T-helper 1 cell treated with Interleukin-12 subunit alpha and Interleukin-12 subunit beta and Interleukin-4 antibody, amounts not matched to agents 30 μg/mL and 1 μg/mL, for 36 hours (primary cell): ENCODE measurements around the gene ZNF428.

Experiments
- H3K27ac Mint-ChIP-seq: one replicate; pipeline ENCODE4 v1.8.0; 2021; ENCODE audit warnings: mild to moderate bottlenecking, mixed read lengths
- H3K27me3 Mint-ChIP-seq: one replicate; pipeline ENCODE4 v1.8.0; 2021; ENCODE audit warnings: low read depth, mixed read lengths
- H3K36me3 Mint-ChIP-seq: one replicate; pipeline ENCODE4 v1.8.0; 2021; ENCODE audit warnings: low read depth, mixed read lengths
- H3K4me1 Mint-ChIP-seq: one replicate; pipeline ENCODE4 v1.8.0; 2021; ENCODE audit warnings: low read depth, mixed read lengths
- H3K4me3 Mint-ChIP-seq: one replicate; pipeline ENCODE4 v1.8.0; 2021; ENCODE audit warnings: mild to moderate bottlenecking, moderate library complexity, mixed read lengths
- H3K9me3 Mint-ChIP-seq: one replicate; pipeline ENCODE4 v1.8.0; 2021; ENCODE audit warnings: mixed read lengths

Gene ZNF428

DNA sequence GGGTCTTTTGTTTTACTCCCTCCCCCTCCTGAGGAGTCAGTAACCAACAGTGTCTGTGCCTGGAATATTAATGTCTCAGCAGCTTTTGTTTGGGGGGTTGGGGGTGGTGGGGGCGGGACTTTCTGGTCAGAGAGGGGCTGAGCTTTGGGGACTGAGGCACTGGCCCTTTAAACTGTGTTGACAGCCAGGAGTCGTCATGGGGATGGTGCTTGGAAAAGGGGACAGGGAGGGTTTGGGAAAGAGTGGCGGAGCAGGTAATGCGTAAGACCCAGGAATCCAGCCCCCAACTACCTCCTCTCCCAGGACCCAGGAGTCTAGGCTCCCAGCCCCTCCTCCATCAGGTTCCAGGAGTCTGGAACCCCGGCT, 15.1 kb upstream of the ZNF428 start:
- Mint-ChIP-seq H3K36me3 (peaks cover 4% of the 10 kb centered on the region), H3K4me3 (no peak overlapping the region), H3K9me3 (no peaks in the 10 kb centered on the region), H3K27ac (no peak overlapping the region), H3K27me3 (peaks cover 41% of the 10 kb centered on the region), H3K4me1 (peaks cover 6% of the 10 kb centered on the region)

DNA sequence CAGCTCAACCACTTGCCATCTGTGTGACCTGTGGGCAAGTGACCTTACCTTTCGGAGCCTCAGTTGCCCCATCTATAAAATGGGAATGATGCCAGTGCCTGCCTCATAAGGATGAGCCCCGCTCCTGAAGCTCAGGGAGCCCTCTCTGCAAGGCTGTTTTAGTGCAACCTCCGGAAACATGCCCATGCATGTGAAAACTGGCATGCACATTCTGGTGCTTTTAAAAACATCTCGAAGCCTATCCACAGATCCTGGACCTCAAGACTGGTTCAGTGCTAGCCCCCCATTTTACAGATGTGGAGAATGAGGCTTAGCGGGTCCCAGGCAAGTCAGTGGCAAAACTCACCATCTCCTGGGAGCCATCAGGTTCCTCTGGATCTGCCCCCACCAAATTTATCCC, 14.6 kb upstream of the ZNF428 start:
- peaks cover 4% of the 10 kb centered on the region for H3K36me3 Mint-ChIP-seq
- H3K27me3 Mint-ChIP-seq, result peaks cover 38% of the 10 kb centered on the region

DNA sequence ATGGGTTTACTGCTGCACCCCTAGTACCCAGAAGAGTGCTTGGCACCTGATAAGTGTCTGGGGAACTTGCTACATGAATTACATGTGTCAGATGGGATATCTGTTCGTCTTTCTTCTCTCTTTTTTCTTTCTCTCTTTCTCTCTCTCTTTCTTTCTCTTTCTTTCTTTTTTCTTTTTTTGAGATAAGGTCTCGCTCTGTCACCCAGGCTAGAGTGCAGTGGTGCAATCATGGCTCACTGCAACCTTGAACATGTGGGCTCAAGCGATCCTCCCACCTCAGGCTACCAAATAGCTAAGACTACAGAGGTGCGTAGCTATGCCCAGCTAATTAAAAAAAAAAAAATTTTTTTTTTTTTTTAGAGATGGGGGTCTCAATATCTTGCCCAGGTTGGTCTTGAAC, 14.1 kb upstream of the ZNF428 start:
- H3K4me1 Mint-ChIP-seq, result no peaks in the 10 kb centered on the region
- H3K36me3 Mint-ChIP-seq, result no peaks in the 10 kb centered on the region
- peaks cover 33% of the 10 kb centered on the region for H3K27me3 Mint-ChIP-seq
- H3K27ac Mint-ChIP-seq, result no peak overlapping the region
- H3K4me3 Mint-ChIP-seq, result no peak overlapping the region
- H3K9me3 Mint-ChIP-seq, result no peaks in the 10 kb centered on the region

More for the DNA sequence above, 14.6 kb upstream of the ZNF428 start:
- H3K9me3 Mint-ChIP-seq, result no peaks in the 10 kb centered on the region
- no peak overlapping the region for H3K27ac Mint-ChIP-seq
- no peak overlapping the region for H3K4me3 Mint-ChIP-seq
- peaks cover 4% of the 10 kb centered on the region for H3K4me1 Mint-ChIP-seq

DNA sequence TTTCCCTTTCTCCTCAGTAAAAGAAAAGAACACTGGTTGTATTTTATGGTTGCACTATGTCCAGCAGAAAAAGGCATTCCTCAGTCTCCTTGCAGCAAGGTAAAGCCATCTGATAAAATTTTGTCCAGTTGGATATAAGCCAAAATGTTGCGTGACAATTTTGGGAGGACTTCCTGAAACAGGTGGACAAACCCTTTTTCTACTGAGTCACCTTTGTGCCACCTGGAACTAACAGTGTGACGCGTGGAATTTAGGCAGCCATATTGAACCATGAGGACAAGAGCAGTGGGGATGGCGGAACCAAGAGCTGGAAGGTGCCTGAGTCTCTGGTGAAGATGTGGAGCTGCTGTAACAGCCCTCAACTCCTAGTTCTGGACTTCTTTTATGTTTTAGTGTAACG, 12.1 kb upstream of the ZNF428 start:
- H3K27ac Mint-ChIP-seq, result no peak overlapping the region
- H3K36me3 Mint-ChIP-seq, result no peaks in the 10 kb centered on the region
- peaks cover 15% of the 10 kb centered on the region for H3K27me3 Mint-ChIP-seq
- H3K4me3 Mint-ChIP-seq, result no peak overlapping the region
- H3K4me1 Mint-ChIP-seq, result peaks cover 3% of the 10 kb centered on the region
- no peaks in the 10 kb centered on the region for H3K9me3 Mint-ChIP-seq

DNA sequence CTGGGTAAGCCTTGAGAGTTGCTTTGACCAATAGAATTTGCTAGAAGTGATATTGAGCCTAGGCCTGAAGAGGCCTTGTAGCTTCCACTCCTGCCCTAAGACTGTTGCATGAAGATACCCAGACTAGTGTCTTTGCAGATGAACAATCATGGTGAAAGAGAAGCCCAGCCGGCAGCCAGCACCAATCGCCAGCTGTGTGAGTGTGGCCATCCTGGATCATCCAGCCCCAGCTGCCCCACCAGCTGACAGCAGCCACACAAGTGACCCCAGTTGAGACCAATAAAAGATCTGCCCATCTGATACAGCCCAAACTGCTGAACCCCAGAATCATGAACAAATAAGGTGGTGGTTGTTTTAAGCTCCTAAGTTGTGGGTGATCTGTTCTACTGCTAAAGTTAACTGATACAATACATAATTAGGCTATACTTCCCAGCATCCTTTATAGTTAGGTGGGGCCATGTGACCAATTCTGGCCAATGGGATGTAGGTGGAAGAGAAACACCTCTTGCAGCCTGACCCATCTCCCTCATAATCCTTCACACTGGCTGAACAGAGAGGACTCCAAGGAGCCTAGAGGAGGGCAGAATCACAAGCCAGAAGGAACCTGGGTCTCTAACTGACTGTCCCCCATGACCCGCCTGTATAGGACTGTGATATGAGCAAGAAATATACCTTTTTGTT, 9.4 kb upstream of the ZNF428 start:
- Mint-ChIP-seq H3K4me1 (peaks cover 8% of the 10 kb centered on the region), H3K36me3 (no peaks in the 10 kb centered on the region), H3K4me3 (no peak overlapping the region), H3K9me3 (no peaks in the 10 kb centered on the region), H3K27ac (no peak overlapping the region), H3K27me3 (peaks cover 15% of the 10 kb centered on the region)

DNA sequence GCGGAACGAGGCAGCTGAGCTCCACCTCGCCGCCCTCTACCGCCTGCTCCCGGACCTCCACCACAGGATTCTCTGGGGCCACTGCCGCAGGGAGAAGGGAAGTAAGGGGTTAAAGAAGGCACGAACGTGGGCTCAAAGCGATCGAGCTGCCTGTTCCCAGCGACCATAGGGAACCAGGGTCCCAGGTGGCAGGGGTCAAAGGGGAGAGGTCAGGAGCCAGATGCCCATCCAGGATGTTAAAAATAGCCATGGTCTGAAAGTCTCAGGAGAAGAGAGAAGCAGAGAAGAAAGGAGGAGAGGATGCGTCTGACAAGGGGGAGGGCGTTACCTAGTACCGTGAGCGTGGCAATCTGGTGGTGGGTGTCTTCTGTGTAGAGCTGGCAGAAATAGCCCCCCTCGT, 7.4 kb upstream of the ZNF428 start:
- H3K27me3 Mint-ChIP-seq, result peaks cover 2% of the 10 kb centered on the region
- no peak overlapping the region for H3K4me3 Mint-ChIP-seq
- no peaks in the 10 kb centered on the region for H3K36me3 Mint-ChIP-seq
- no peak overlapping the region for H3K27ac Mint-ChIP-seq
- H3K9me3 Mint-ChIP-seq, result no peaks in the 10 kb centered on the region
- H3K4me1 Mint-ChIP-seq, result peaks cover 8% of the 10 kb centered on the region

DNA sequence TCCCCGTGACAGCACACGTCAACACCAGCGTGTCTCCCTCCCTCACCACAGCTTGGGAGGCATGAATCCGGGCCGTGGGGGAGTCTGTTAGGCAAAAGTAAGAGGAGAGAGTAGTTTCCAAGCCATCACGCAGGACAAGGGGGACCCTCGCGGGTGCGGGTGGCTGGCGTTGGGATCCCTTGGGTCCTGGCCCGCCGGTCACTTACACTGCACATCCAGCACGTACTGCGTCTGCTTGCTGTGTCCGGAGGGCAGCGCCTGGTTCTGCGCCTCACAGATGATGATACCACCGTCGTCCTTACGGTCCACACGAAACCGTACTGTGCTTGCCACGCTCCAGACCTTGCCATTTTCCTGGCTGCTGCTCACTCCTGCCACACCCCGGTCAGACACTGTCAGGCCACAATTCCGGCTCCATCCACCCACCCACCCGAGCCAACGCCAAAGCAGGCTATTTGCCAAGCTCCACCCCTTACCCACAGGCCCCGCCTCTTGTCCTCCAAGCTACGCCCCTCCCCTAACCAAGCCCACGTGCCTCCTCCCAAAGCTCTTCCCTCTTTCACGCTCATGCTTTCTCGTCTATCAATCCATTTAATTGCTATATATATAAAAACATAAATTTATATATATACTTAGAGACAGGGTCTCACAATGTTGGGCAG, 6.6 kb upstream of the ZNF428 start:
- Mint-ChIP-seq H3K4me3 (no peak overlapping the region), H3K27me3 (no peaks in the 10 kb centered on the region), H3K36me3 (no peaks in the 10 kb centered on the region), H3K4me1 (peaks cover 8% of the 10 kb centered on the region), H3K9me3 (no peaks in the 10 kb centered on the region), H3K27ac (no peak overlapping the region)

DNA sequence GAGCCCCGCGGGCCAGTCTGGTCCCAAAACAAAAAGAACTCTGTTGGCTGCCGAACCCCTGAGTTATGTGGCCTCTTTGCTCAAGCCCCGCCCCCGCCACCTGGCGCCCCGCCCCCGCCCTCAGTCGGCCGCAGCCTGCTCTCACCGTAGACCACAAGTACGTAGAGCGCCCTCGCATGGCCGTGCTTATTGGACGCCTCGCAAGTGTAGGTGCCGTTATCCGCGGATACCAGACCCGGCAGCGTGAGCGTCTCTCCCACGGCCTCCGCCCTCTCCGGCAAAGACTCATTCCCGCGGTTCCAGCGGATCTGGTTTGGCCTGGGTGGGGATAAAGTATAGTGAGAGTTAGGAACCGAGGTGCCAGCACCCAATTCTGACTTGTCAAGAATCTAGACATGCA, 5.5 kb upstream of the ZNF428 start:
- Mint-ChIP-seq H3K4me3 (no peak overlapping the region), H3K27ac (no peak overlapping the region), H3K4me1 (peaks cover 15% of the 10 kb centered on the region), H3K36me3 (no peaks in the 10 kb centered on the region), H3K27me3 (no peaks in the 10 kb centered on the region), H3K9me3 (no peaks in the 10 kb centered on the region)

DNA sequence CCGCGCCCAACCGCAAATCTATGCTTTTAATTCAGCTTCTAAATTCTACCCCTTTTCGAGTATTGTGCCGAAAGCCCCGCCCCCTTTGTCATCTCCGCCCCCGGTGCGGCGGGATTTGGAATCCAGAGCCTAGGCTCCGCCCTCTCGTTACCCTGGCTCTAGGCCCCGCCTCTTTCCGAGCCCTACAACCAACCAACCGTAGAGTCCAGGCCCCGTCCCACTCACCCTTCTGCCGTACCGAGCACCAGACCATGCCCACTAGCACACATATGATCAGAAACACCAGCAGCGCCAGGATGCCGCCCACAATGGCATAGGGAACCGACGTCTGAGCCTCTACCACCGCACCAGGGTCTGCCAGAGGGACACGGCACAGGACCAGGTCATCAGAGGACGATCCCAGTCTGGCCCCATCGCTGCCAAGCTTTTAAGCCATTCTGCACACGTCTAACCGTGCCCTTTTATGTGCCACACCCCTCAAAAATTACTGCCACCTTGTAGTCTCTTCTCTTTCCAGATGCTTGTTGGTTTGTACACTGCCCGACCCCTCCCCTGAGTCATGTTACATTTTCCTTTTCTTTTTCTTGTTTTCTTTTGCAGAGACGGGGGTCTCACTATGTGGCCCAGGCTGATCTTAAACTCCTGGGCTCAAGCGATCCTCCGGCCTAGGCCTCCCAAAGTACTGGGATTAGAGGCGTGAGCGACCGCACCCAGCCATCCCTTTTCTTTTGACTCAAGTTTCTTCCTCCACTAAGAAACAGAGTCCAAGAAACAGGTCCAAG, 4.7 kb upstream of the ZNF428 start:
- Mint-ChIP-seq H3K4me3 (no peak overlapping the region), H3K27me3 (no peaks in the 10 kb centered on the region), H3K27ac (no peak overlapping the region), H3K36me3 (no peaks in the 10 kb centered on the region), H3K9me3 (no peaks in the 10 kb centered on the region), H3K4me1 (peaks cover 16% of the 10 kb centered on the region)

DNA sequence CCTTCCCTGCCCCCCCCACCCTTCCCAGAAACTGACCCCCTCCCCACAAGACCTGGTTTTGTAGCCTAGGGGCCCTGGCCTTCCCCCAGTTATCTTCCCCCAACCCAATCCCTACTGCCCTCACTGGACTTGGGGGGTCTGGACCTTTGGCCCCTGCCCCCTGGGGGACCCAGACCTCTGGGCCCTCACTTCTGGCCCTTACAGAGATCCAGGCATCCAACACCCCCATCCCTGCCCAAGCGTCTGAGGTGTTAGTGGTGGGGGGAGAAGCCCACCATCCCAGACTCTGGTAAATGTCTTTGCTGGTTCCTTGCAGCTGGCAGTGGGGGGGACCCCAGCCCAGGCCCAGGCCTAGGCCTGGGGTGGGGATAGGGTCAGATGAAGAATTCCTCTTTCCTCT, 3.5 kb upstream of the ZNF428 start:
- Mint-ChIP-seq H3K27me3 (no peaks in the 10 kb centered on the region), H3K9me3 (no peaks in the 10 kb centered on the region), H3K27ac (no peak overlapping the region), H3K4me3 (no peak overlapping the region), H3K36me3 (no peaks in the 10 kb centered on the region), H3K4me1 (peaks cover 21% of the 10 kb centered on the region)

DNA sequence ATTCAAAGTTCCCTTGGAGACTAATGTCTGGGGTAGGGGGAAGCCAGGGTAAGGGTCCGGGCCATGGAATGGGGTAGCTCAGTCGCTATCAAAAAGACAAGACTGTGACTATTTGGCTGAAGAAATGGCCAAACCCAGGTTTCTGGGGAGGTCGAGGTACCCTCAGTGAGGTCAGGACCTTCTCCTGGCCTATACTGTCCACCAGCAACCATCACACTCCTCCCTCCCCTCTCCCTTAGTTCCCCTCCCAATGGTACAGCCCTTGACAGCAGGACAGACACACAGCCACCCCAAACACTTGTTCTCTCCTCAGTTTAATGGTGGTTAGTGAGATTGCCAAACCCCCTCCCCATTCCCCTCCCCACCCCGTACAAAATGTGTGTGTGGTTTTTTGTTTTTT, 2.6 kb upstream of the ZNF428 start:
- peaks cover 18% of the 10 kb centered on the region for H3K4me1 Mint-ChIP-seq
- no peaks in the 10 kb centered on the region for H3K9me3 Mint-ChIP-seq
- H3K36me3 Mint-ChIP-seq, result no peaks in the 10 kb centered on the region
- H3K4me3 Mint-ChIP-seq, result no peak overlapping the region
- H3K27ac Mint-ChIP-seq, result no peak overlapping the region
- no peaks in the 10 kb centered on the region for H3K27me3 Mint-ChIP-seq

DNA sequence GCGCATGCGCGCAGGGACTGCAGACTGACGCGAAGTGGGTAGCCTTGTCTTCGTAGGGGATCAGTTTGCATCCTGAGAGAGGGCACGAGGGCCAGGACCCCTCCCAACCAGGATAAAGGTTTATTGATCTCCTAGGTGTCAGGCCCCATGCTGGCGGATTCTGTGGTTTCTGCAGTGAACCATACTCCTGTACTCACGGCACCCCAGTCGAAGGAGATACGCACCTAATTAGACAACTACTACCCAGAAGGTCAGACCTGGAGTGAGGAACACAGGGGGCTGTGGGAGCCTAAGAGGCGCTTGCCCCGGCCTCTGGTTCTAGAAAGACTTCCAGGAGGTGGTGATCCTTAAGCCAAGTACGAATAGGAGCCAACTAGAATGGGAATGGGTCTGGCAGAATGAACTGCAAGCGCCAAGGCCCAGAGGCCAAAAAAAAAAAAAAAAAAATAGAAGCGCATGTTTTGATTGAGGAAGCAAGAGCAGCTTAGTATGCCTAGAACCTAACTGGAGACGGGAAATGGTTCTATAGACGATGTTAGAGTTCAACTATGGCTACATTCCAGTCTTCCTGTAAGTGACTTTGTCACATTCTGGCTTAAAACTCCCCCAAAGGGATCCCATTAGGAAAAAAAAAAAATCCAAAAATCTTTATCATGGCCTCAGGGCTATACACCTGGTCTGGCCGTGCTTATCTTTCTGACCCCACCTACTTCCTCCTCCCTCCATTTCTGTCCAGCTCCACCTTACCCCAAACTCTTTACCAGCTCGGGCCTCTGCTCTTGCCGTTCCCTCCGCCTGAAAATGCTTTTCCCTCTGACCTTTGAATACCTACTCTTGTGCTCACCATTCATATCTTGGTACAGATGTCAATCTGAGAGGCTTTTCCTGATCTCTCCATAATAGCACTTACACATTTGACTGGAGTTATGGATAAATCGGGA, 902 bp upstream of the ZNF428 start:
- Mint-ChIP-seq H3K9me3 (no peaks in the 10 kb centered on the region), H3K27me3 (no peaks in the 10 kb centered on the region), H3K36me3 (no peaks in the 10 kb centered on the region), H3K4me3 (peak overlapping the region; percentile 95), H3K4me1 (peaks cover 19% of the 10 kb centered on the region), H3K27ac (peak overlapping the region; percentile 95)

DNA sequence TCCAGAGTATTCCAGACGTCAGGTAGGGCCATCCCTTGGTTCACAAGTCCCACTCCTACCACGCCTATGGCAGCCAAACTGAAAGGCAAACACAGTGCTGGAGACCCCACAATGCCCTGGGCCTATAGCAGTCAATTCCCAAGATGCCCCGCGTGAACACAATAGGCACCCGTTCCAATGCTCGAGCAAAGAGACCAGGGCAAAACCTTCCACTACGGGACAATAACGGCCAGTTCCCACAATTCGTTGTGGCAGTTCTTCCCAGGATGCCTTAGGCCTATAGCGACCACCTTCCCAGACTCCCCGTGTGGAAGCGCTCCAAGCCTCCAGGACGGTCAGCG, 538 bp downstream of the ZNF428 start:
- Mint-ChIP-seq H3K9me3 (no peaks in the 10 kb centered on the region), H3K4me3 (peak overlapping the region; percentile 95), H3K27ac (peak overlapping the region; percentile 90), H3K4me1 (peaks cover 14% of the 10 kb centered on the region), H3K27me3 (no peaks in the 10 kb centered on the region), H3K36me3 (no peaks in the 10 kb centered on the region)

DNA sequence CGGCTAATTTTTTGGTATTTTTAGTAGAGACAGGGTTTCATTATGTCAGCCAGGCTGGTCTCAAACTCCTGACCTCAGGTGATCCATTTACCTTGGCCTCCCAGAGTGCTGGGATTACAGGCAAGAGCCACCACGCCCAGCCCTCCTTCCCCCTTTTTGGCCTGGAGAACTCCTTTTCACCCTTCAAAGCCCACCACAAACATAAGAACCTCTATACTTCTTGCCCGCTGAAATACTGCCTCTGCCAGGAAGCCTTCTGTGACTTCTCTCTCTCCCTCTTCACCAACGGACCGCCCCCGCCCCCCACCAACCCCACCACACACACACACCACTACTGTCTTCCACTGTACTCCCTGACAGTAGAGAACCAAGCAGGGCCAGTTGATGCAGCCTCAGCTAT, 2.5 kb downstream of the ZNF428 start:
- Mint-ChIP-seq H3K27me3 (no peaks in the 10 kb centered on the region), H3K4me1 (peaks cover 16% of the 10 kb centered on the region), H3K36me3 (peaks cover 9% of the 10 kb centered on the region), H3K27ac (no peak overlapping the region), H3K9me3 (no peaks in the 10 kb centered on the region), H3K4me3 (no peak overlapping the region)
